Mesenchymal stem cell (in vitro differentiated cells and primary cell): ENCODE data around the gene CLGN.

ENCODE experiments used
- DNase-seq: peaks from one replicate; pipeline ENCODE4 v3.0.0-alpha.2; 2013
- H2AFZ ChIP-seq: one replicate; pipeline ENCODE4 v1.6.1; 2013; ENCODE audit warnings: low read depth, mild to moderate bottlenecking, control low read depth, inconsistent platforms, low read length, moderate library complexity
- H2AK5ac ChIP-seq: 2 replicates; pipeline ENCODE4 v1.6.1; 2013; ENCODE audit warnings: low read length, moderate library complexity, mild to moderate bottlenecking, inconsistent platforms; ENCODE audit not compliant: severe bottlenecking
- H2BK120ac ChIP-seq: one replicate; pipeline ENCODE4 v1.6.1; 2013; ENCODE audit warnings: low read depth, mild to moderate bottlenecking, inconsistent platforms, low read length, moderate library complexity
- H2BK12ac ChIP-seq, 2 experiments: one replicate each; pipeline ENCODE4 v1.6.1; 2013; ENCODE audit warnings: inconsistent platforms in 2 of 2, low read length in 2 of 2, mild to moderate bottlenecking in 2 of 2, moderate library complexity in 2 of 2, control low read depth in 1 of 2
- H2BK15ac ChIP-seq: one replicate; pipeline ENCODE4 v1.6.1; 2013; ENCODE audit warnings: mild to moderate bottlenecking, low read depth, inconsistent platforms; ENCODE audit not compliant: poor library complexity, severe bottlenecking
- H2BK5ac ChIP-seq: 2 replicates; pipeline ENCODE4 v1.6.1; 2013; ENCODE audit warnings: low read depth, mild to moderate bottlenecking, low read length, control low read depth, inconsistent platforms; ENCODE audit not compliant: poor library complexity, severe bottlenecking
- H3K14ac ChIP-seq, 2 experiments: one replicate each; pipeline ENCODE4 v1.6.1; 2013; ENCODE audit warnings: inconsistent platforms in 2 of 2, low read length in 2 of 2, control low read depth in 1 of 2, mild to moderate bottlenecking in 1 of 2, moderate library complexity in 1 of 2
- H3K18ac ChIP-seq, 2 experiments: one replicate each; pipeline ENCODE4 v1.6.1; 2013; ENCODE audit warnings: inconsistent platforms in 2 of 2, low read length in 2 of 2, control low read depth in 1 of 2, low read depth in 1 of 2, mild to moderate bottlenecking in 1 of 2
- H3K23ac ChIP-seq, 2 experiments: one replicate each; pipeline ENCODE4 v1.6.1; 2013; ENCODE audit warnings: inconsistent platforms in 2 of 2, low read length in 2 of 2, mild to moderate bottlenecking in 2 of 2, moderate library complexity in 2 of 2, control low read depth in 1 of 2
- H3K27ac ChIP-seq: 2 replicates; pipeline ENCODE4 v1.5.1; 2013; ENCODE audit warnings: mild to moderate bottlenecking, moderate library complexity, low read length, control low read depth, inconsistent platforms; ENCODE audit not compliant: poor library complexity, severe bottlenecking
- H3K27me3 ChIP-seq, 2 experiments: 2 replicates each; pipeline versions ENCODE4 v1.6.1 to v1.7.0; 2013; ENCODE audit warnings: low read length in 2 of 2, mild to moderate bottlenecking in 2 of 2, moderate library complexity in 2 of 2, control low read depth in 1 of 2, inconsistent platforms in 1 of 2; ENCODE audit not compliant: control insufficient read depth in 1 of 2, insufficient read depth in 1 of 2
- H3K36me3 ChIP-seq, 2 experiments: 2 replicates each; pipeline versions ENCODE4 v1.6.1 to v1.7.0; 2013; ENCODE audit warnings: low read length in 2 of 2, control low read depth in 1 of 2, inconsistent platforms in 1 of 2, low read depth in 1 of 2, mild to moderate bottlenecking in 1 of 2; ENCODE audit not compliant: insufficient read depth in 2 of 2, control insufficient read depth in 1 of 2
- H3K4ac ChIP-seq, 2 experiments: one replicate each; pipeline ENCODE4 v1.6.1; 2013; ENCODE audit warnings: inconsistent platforms in 2 of 2, low read length in 2 of 2, mild to moderate bottlenecking in 2 of 2, moderate library complexity in 2 of 2, control low read depth in 1 of 2, low read depth in 1 of 2
- H3K4me1 ChIP-seq: 2 replicates; pipeline ENCODE4 v1.6.1; 2013; ENCODE audit warnings: low read depth, low read length, control low read depth; ENCODE audit not compliant: control insufficient read depth, insufficient read depth
- H3K4me2 ChIP-seq: 2 replicates; pipeline ENCODE4 v1.6.1; 2013; ENCODE audit warnings: low read length, mild to moderate bottlenecking, inconsistent platforms; ENCODE audit not compliant: poor library complexity, severe bottlenecking
- H3K4me3 ChIP-seq, 2 experiments: 2 replicates each; pipeline versions ENCODE4 v1.5.1 to v1.7.0; 2013; ENCODE audit warnings: low read length in 2 of 2, mild to moderate bottlenecking in 2 of 2, control low read depth in 1 of 2, low read depth in 1 of 2; ENCODE audit not compliant: insufficient read depth in 1 of 2
- H3K79me1 ChIP-seq: replicated peaks from 2 replicates; pipeline ENCODE4 v1.6.1; 2013; ENCODE audit warnings: mild to moderate bottlenecking, control low read depth, low read length, inconsistent platforms; ENCODE audit not compliant: poor library complexity, severe bottlenecking
- H3K9ac ChIP-seq: 2 replicates; pipeline ENCODE4 v1.7.0; 2013; ENCODE audit warnings: mild to moderate bottlenecking, low read length, moderate library complexity
- H3K9me3 ChIP-seq: 2 replicates; pipeline ENCODE4 v1.7.0; 2013; ENCODE audit warnings: mild to moderate bottlenecking, low read length; ENCODE audit not compliant: control insufficient read depth
- H4K8ac ChIP-seq: one replicate; pipeline ENCODE4 v1.6.1; 2013; ENCODE audit warnings: inconsistent platforms, mild to moderate bottlenecking, low read length, moderate library complexity
- H4K91ac ChIP-seq: one replicate; pipeline ENCODE4 v1.6.1; 2013; ENCODE audit warnings: mild to moderate bottlenecking, low read length, inconsistent platforms
- WGBS: methylation state at CpG from one replicate; pipeline ENCODE4 v1.1.7; 2013; ENCODE audit warnings: mixed read lengths; 5-methylcytosine and 5-hydroxymethylcytosine counted together

Gene CLGN

DNA sequence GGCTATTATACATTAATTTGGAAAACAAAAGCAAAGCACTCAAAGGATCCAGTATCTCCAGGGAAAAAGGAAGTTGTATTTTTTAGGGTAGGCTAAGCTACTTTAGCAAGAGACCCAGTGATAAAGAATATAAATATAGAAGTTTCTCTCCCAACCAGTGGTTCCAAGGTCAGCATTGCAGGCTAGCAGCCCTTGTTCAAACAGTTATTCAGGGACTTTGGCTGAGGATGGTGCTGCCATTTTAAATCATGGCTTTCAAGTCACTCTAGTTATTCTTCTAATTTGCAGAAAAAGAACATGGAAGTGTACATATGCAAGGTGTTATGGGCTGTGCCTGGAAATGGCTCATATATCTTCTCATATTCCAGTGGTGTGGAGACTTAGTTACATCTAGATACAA is 44.7 kb downstream of the CLGN start:
- no peak for DNase-seq
- H2AK5ac ChIP-seq: no peak overlapping the region
- no peak overlapping the region for H2BK120ac ChIP-seq
- H3K4me3 ChIP-seq: no peak overlapping the region
- H4K91ac ChIP-seq: no peak overlapping the region
- H3K23ac ChIP-seq: no peak overlapping the region
- H2BK5ac ChIP-seq: no peak overlapping the region
- no peak overlapping the region for H3K4ac ChIP-seq
- H2BK15ac ChIP-seq: no peak overlapping the region
- no peak overlapping the region for H3K18ac ChIP-seq
- H3K27ac ChIP-seq: no peak overlapping the region
- H3K79me1 ChIP-seq: peaks cover 4% of the 10 kb centered on the region
- H3K36me3 ChIP-seq: peaks cover 0 to 53% of the 10 kb centered on the region in 2 experiments
- no peak overlapping the region for H2AFZ ChIP-seq
- no peaks in the 10 kb centered on the region for H3K9me3 ChIP-seq
- no peak overlapping the region for H3K9ac ChIP-seq
- H3K14ac ChIP-seq: no peak overlapping the region
- no peak overlapping the region for H2BK12ac ChIP-seq
- H4K8ac ChIP-seq: no peak overlapping the region
- H3K4me2 ChIP-seq: no peak overlapping the region
- H3K4me1 ChIP-seq: no peaks in the 10 kb centered on the region
- no peaks in the 10 kb centered on the region for H3K27me3 ChIP-seq

DNA sequence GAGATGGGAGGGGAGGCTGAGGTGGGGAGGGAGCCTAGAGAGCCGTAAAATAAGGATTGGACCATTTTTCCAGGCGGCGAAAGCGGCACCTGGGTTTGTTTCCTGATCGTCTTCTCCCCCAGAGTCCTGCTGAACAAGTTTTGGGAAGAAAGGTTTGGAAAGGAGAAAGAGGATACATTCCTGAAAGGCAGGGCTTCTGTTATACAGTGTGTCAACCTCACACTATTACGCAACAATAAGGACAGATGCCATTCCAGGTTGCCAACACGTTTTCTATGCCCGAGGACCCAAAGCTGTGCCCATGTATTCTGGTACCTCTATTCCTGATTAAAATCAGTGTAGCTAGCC is 53.3 kb downstream of the CLGN start:
- Histone ChIP-seq H3K23ac (peak overlapping the region in 1 of 2 experiments; percentile 23), H2BK12ac (no peak overlapping the region), H3K36me3 (peaks cover 0 to under 1% of the 10 kb centered on the region in 2 experiments), H3K9me3 (no peaks in the 10 kb centered on the region), H3K4ac (peak overlapping the region; percentile 13 to 68), H3K79me1 (peaks cover 4% of the 10 kb centered on the region), H2AFZ (peak overlapping the region; percentile 55), H2AK5ac (no peak overlapping the region), H2BK5ac (no peak overlapping the region), H3K4me2 (peak overlapping the region; percentile 76), H3K27ac (peak overlapping the region; percentile 49), H3K27me3 (no peaks in the 10 kb centered on the region), H3K14ac (peak overlapping the region in 1 of 2 experiments; percentile 38), H4K91ac (no peak overlapping the region), H2BK120ac (no peak overlapping the region), H3K4me3 (peak overlapping the region; percentile 78 to 90), H2BK15ac (no peak overlapping the region), H3K9ac (peak overlapping the region; percentile 90), H3K18ac (peak overlapping the region; percentile 61 to 63), H3K4me1 (no peaks in the 10 kb centered on the region), H4K8ac (peak overlapping the region; percentile 75)
- 3% methylated on average over 8 of the region's 8 CpGs for WGBS
- DNase-seq: no peak

DNA sequence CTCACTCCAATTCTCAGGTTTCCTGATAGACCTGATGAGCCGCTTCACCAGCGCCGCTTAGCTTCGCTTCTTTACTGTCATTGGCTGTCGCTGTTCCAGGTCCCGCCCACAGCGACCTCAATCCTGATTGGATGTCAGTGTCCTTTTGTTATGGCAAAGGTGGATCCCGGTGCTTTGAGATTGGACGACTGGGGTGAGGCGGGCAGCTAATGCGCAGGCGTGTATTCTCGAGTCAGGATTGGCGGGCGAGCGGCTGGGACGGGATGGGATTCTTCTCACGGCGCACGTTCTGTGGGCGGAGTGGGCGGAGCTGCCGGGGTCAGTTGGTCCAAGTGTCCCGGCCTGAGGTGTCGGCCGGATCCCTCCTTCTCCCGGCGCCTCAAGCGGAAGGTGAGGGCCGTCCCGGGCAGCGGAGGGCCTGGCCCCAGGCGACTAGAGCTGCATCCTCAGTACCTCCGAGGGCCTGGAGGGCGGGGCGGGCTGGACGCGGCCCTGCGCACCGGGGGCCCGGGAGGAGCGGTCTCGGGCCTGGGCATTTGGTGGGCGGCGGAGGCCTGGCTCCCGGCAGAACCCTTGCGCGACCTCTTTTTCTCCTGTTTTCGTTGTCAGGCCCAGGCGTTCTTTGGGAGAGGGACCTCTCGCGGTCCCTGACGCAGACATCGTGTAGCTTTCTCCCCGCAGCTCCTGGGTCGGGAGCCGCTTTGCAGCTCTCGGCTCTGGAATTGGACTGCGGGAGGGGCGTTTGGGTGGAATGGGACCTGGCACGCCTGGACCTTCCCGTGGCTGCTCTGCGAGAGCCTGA is 53.9 kb downstream of the CLGN start, which contains the start of gene SCOC:
Gene SCOC, plus strand, starts transcription at position 319 of the 802 bp plus-strand sequence. CDS start 5,525 bp downstream, outside the sequence.
- Histone ChIP-seq H3K27ac (peak within 1 kb of the TSS; percentile 86), H2BK12ac (peak within 1 kb of the TSS; percentile 11 to 61), H3K27me3 (no peaks in the 10 kb centered on the region), H3K9me3 (no peaks in the 10 kb centered on the region), H2AFZ (peak within 1 kb of the TSS; percentile 55), H2BK120ac (no peak within 1 kb of the TSS), H3K4ac (peak within 1 kb of the TSS; percentile 13 to 68), H3K36me3 (no peaks in the 10 kb centered on the region), H3K4me2 (peak within 1 kb of the TSS; percentile 77), H2BK15ac (peak within 1 kb of the TSS; percentile 33), H3K18ac (peak within 1 kb of the TSS; percentile 63 to 92), H3K14ac (peak within 1 kb of the TSS in 1 of 2 experiments; percentile 38), H3K23ac (peak within 1 kb of the TSS in 1 of 2 experiments; percentile 23), H3K4me1 (no peaks in the 10 kb centered on the region), H4K91ac (peak within 1 kb of the TSS; percentile 96), H2BK5ac (peak within 1 kb of the TSS; percentile 48), H4K8ac (peak within 1 kb of the TSS; percentile 87), H2AK5ac (no peak within 1 kb of the TSS), H3K79me1 (peaks cover 4% of the 10 kb centered on the region), H3K9ac (peak within 1 kb of the TSS; percentile 90), H3K4me3 (peak within 1 kb of the TSS; percentile 78 to 90)
- DNase-seq: peak; percentile 99
- WGBS: under 1% methylated on average over 62 of the region's 63 CpGs

DNA sequence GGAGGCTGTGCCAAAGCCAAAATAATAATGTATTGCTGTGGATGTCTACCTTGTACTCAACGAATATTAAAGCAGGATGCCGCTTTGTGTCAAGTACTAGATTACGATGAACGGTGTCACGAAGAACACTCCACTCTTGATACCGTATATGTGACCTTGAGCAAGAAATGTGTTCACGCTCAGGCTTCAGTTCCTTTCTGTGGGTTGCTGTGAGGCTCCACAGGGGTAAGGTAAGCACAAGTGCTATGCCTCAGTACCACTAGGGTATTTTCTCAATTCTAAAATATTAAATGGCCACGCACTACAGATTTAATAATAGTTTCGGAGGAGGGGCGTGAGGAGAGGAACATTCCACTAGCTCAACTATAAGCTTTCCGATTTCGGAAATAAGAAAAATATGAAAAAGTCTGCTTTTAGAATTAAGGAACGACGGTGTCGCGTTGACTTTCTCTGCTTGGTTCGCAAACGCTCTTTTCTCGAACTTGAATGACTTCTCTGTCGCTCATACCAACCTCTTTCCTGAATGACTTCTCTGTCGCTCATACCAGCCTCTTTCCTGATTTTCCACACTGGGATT is 54.6 kb downstream of the CLGN start:
- H3K4me2 ChIP-seq: peak overlapping the region; percentile 77
- 5% methylated on average over 18 of the region's 21 CpGs for WGBS
- H2AK5ac ChIP-seq: no peak overlapping the region
- peaks cover 4% of the 10 kb centered on the region for H3K79me1 ChIP-seq
- H4K8ac ChIP-seq: no peak overlapping the region
- H2BK120ac ChIP-seq: no peak overlapping the region
- H3K18ac ChIP-seq: no peak overlapping the region
- H4K91ac ChIP-seq: no peak overlapping the region
- H3K4me3 ChIP-seq: peak overlapping the region; percentile 38 to 90
- no peak overlapping the region for H2AFZ ChIP-seq
- no peak overlapping the region for H2BK15ac ChIP-seq
- H2BK12ac ChIP-seq: peak overlapping the region; percentile 11 to 61
- DNase-seq: peak; percentile 41
- H3K9me3 ChIP-seq: no peaks in the 10 kb centered on the region
- no peak overlapping the region for H3K14ac ChIP-seq
- H3K23ac ChIP-seq: no peak overlapping the region
- H2BK5ac ChIP-seq: peak overlapping the region; percentile 11
- no peak overlapping the region for H3K4ac ChIP-seq
- H3K4me1 ChIP-seq: no peaks in the 10 kb centered on the region
- peak overlapping the region; percentile 86 for H3K27ac ChIP-seq
- no peaks in the 10 kb centered on the region for H3K36me3 ChIP-seq
- peak overlapping the region; percentile 90 for H3K9ac ChIP-seq
- no peaks in the 10 kb centered on the region for H3K27me3 ChIP-seq
